Choroid plexus epithelial cell (primary cell): ENCODE data around the gene CNNM2.

Source experiments
- DNase-seq: peaks from one replicate; pipeline ENCODE4 v3.0.0-alpha.2; 2010; ENCODE audit warnings: low read depth
- H3K4me3 ChIP-seq: 2 replicates; pipeline ENCODE4 v1.5.1; 2011; ENCODE audit warnings: low read depth, mild to moderate bottlenecking, control low read depth, low read length, moderate library complexity
- CTCF ChIP-seq: conservative IDR thresholded peaks from 2 replicates; pipeline ENCODE4 v1.5.1; 2011; ENCODE audit warnings: low read depth, mild to moderate bottlenecking, control low read depth, inconsistent platforms, low read length, moderate library complexity

CNNM2 gene

GRCh38 chr10:103110407-103110806, 192.3 kb downstream of the CNNM2 start:
- H3K4me3 ChIP-seq, result no peak overlapping the region
- no peak for TF ChIP-seq CTCF
- no peak for DNase-seq

GRCh38 chr10:103111031-103111917, 193.2 kb downstream of the CNNM2 start:
- TF ChIP-seq CTCF, result peak; percentile 13
- H3K4me3 ChIP-seq, result no peak overlapping the region
- peak; percentile 82 for DNase-seq

- TF ChIP-seq CTCF, result no peak
- no peak for DNase-seq
- no peak overlapping the region for H3K4me3 ChIP-seq
Observed at GRCh38 chr10:103111918-103112877, 194.1 kb downstream of the CNNM2 start.

GRCh38 chr10:103114876-103115275, 196.8 kb downstream of the CNNM2 start:
- no peak for DNase-seq
- H3K4me3 ChIP-seq, result no peak overlapping the region
- no peak for TF ChIP-seq CTCF

- H3K4me3 ChIP-seq, result no peak overlapping the region
- no peak for TF ChIP-seq CTCF
- DNase-seq, result no peak
Observed at GRCh38 chr10:103117247-103117646, 199.2 kb downstream of the CNNM2 start.

GRCh38 chr10:103120546-103120945, 202.5 kb downstream of the CNNM2 start:
- TF ChIP-seq CTCF, result no peak
- DNase-seq, result no peak
- H3K4me3 ChIP-seq, result no peak overlapping the region
